CD14-positive monocyte (primary cell): ENCODE results near the gene ANKRD52. TPM values are rescaled to one million over a fixed set of nuclear protein-coding genes. Genes with fewer than 3 reads are reported as not detected.

Experiments
- DNase-seq, 3 donors: peaks; one replicate each; pipeline ENCODE4 v3.0.0-alpha.2; 2011 to 2022
- H2AFZ ChIP-seq: 2 replicates; pipeline ENCODE4 v1.6.0; 2012; ENCODE audit warnings: mild to moderate bottlenecking, low read depth, low read length, inconsistent platforms; ENCODE audit not compliant: insufficient read depth, poor library complexity, severe bottlenecking
- H3K27ac ChIP-seq, 2 donors: 1 replicate in 1 of 2; 2 replicates in 1 of 2; pipeline ENCODE4 v1.5.1; 2012 to 2013; ENCODE audit warnings: low read length in 2 of 2, control low read depth in 1 of 2, inconsistent platforms in 1 of 2, low read depth in 1 of 2, mild to moderate bottlenecking in 1 of 2
- H3K27me3 ChIP-seq, 2 donors: one replicate each; pipeline versions ENCODE4 v1.6.0 to v1.6.1; 2011 to 2013; ENCODE audit warnings: low read length in 2 of 2; ENCODE audit not compliant: control insufficient read depth in 2 of 2, insufficient read depth in 2 of 2
- H3K36me3 ChIP-seq, 2 donors: replicated peaks in 1 of 2; 1 replicate in 1 of 2; 2 replicates in 1 of 2; pipeline versions ENCODE4 v1.5.1 to v1.6.1; 2012 to 2013; ENCODE audit warnings: low read length in 2 of 2, control low read depth in 1 of 2, inconsistent platforms in 1 of 2, mild to moderate bottlenecking in 1 of 2; ENCODE audit not compliant: insufficient read depth in 2 of 2, control insufficient read depth in 1 of 2
- H3K4me1 ChIP-seq, 2 donors: 1 replicate in 1 of 2; 2 replicates in 1 of 2; pipeline versions ENCODE4 v1.5.1 to v1.6.1; 2012 to 2013; ENCODE audit warnings: low read length in 2 of 2, control low read depth in 1 of 2, inconsistent platforms in 1 of 2, mild to moderate bottlenecking in 1 of 2, moderate library complexity in 1 of 2; ENCODE audit not compliant: insufficient read depth in 2 of 2, control insufficient read depth in 1 of 2
- H3K4me2 ChIP-seq: replicated peaks from 2 replicates; pipeline ENCODE3; 2012; ENCODE audit warnings: low read length, moderate library complexity, mild to moderate bottlenecking; ENCODE audit not compliant: poor library complexity, severe bottlenecking; ENCODE audit errors: extremely low read depth
- H3K4me3 ChIP-seq, 3 experiments: fragments of 200-600 bp in 1 of 3; sonication (generic) in 1 of 3; replicated peaks in 1 of 3; 1 replicate in 2 of 3; 2 replicates in 1 of 3; pipeline ENCODE4 v1.5.1; 2011 to 2013; ENCODE audit warnings: low read length in 3 of 3, mild to moderate bottlenecking in 3 of 3, control low read depth in 2 of 3, low read depth in 2 of 3, inconsistent platforms in 1 of 3, moderate library complexity in 1 of 3
- H3K79me2 ChIP-seq: 2 replicates; pipeline ENCODE4 v1.6.0; 2012; ENCODE audit warnings: mild to moderate bottlenecking, control low read depth, inconsistent platforms, low read length, moderate library complexity; ENCODE audit not compliant: insufficient read depth
- H3K9ac ChIP-seq: 2 replicates; pipeline ENCODE4 v1.6.0; 2017; ENCODE audit warnings: low read length, mild to moderate bottlenecking; ENCODE audit not compliant: insufficient read depth, poor library complexity, severe bottlenecking
- H3K9me3 ChIP-seq, 2 donors: replicated peaks in 1 of 2; 1 replicate in 1 of 2; 2 replicates in 1 of 2; pipeline versions ENCODE4 v1.5.1 to v1.6.1; 2012 to 2013; ENCODE audit warnings: low read length in 2 of 2, control low read depth in 1 of 2; ENCODE audit not compliant: control insufficient read depth in 1 of 2, insufficient read depth in 1 of 2
- H4K20me1 ChIP-seq: 2 replicates; pipeline ENCODE4 v1.6.0; 2012; ENCODE audit warnings: mild to moderate bottlenecking, low read length, control low read depth, moderate library complexity; ENCODE audit not compliant: insufficient read depth
- H3K27ac Mint-ChIP-seq, 7 donors: one replicate each; pipeline ENCODE4 v1.8.0; 2020; ENCODE audit warnings: mild to moderate bottlenecking in 7 of 7, mixed read lengths in 7 of 7, moderate library complexity in 6 of 7, inconsistent platforms in 2 of 7
- H3K27me3 Mint-ChIP-seq, 3 donors: one replicate each; pipeline ENCODE4 v1.8.0; 2021 to 2022; ENCODE audit warnings: low read depth in 3 of 3, mild to moderate bottlenecking in 3 of 3, mixed read lengths in 3 of 3, moderate library complexity in 3 of 3, inconsistent platforms in 1 of 3
- H3K36me3 Mint-ChIP-seq, 2 donors: one replicate each; pipeline ENCODE4 v1.8.0; 2020; ENCODE audit warnings: mixed read lengths in 2 of 2, inconsistent platforms in 1 of 2, mild to moderate bottlenecking in 1 of 2
- H3K4me1 Mint-ChIP-seq: one replicate; pipeline ENCODE4 v1.8.0; 2020; ENCODE audit warnings: mild to moderate bottlenecking, mixed read lengths
- H3K4me3 Mint-ChIP-seq, 2 donors: one replicate each; pipeline ENCODE4 v1.8.0; 2020; ENCODE audit warnings: mild to moderate bottlenecking in 2 of 2, mixed read lengths in 2 of 2, moderate library complexity in 1 of 2
- H3K9me3 Mint-ChIP-seq, 7 donors: one replicate each; pipeline ENCODE4 v1.8.0; 2020 to 2022; ENCODE audit warnings: mixed read lengths in 7 of 7, mild to moderate bottlenecking in 6 of 7, moderate library complexity in 6 of 7, inconsistent platforms in 2 of 7
- CTCF ChIP-seq: fragments of 200-600 bp; IDR thresholded peaks from one replicate; pipeline ENCODE4 v1.8.0; 2022; ENCODE audit warnings: antibody characterized with exemption, mild to moderate bottlenecking
- WGBS: methylation state at CpG from one replicate; pipeline ENCODE4 v1.1.5; 2013; ENCODE audit warnings: missing lambda C conversion rate; ENCODE audit not compliant: insufficient coverage; 5-methylcytosine and 5-hydroxymethylcytosine counted together
- intact Hi-C, 2 donors: fragments of 100-400 bp; cut with micrococcal nuclease; formaldehyde crosslinking; loops; one replicate each; pipeline versions ENCODE4 v1.15.0 to v1.15.1; 2023
- polyA plus RNA-seq, 3 donors: library from polyadenylated mRNA; depleted of rRNA in 1 of 3; unstranded in 2 of 3; stranded (reverse) in 1 of 3; fragments of 300-500 nt in 2 of 3; fragments of >200 nt in 1 of 3; fragmentation: Illumina TruSeq in 2 of 3; gene quantifications; 1 replicate in 2 of 3; 2 replicates in 1 of 3; pipeline ENCODE4 v1.2.3, GENCODE V29; 2012 to 2021

ANKRD52 gene
- polyA plus RNA-seq, 3 donors, result 1.5 to 12.4 (median 2.4) TPM

- Histone ChIP-seq H4K20me1 (peaks cover 24% of the 10 kb centered on the region), H2AFZ (no peak overlapping the region), H3K4me2 (no peak overlapping the region), H3K9me3 (no peaks in the 10 kb centered on the region), H3K27me3 (no peaks in the 10 kb centered on the region), H3K4me1 (no peaks in the 10 kb centered on the region), H3K4me3 (no peak overlapping the region), H3K27ac (peak overlapping the region in 1 of 2 donors; percentile 32), H3K9ac (no peak overlapping the region), H3K36me3 (peaks cover 62 to 78% of the 10 kb centered on the region in 2 donors), H3K79me2 (peaks cover 3% of the 10 kb centered on the region)
- H3K4me1 Mint-ChIP-seq, result peaks cover 2% of the 10 kb centered on the region
- H3K9me3 Mint-ChIP-seq, result no peaks in the 10 kb centered on the region
- DNase-seq, result peak; percentile 35 to 45 (median 42)
- peaks cover 57 to 75% of the 10 kb centered on the region in 2 donors for H3K36me3 Mint-ChIP-seq
- WGBS, result 84% methylated on average over 10 of the region's 14 CpGs
- peak overlapping the region in 5 of 7 donors; percentile 22 to 61 (median 44) for H3K27ac Mint-ChIP-seq
- peak; percentile 52 for TF ChIP-seq CTCF
- intact Hi-C loops, result loop anchor here in 1 of 2 donors (5.0 kb wide), 1 partner anchor 51 kb away; the partner anchor contains the start of gene ANKRD52
- H3K4me3 Mint-ChIP-seq, result no peak overlapping the region
- no peaks in the 10 kb centered on the region for H3K27me3 Mint-ChIP-seq
Measured at GRCh38 chr12:56206452-56207166, 51.6 kb downstream of the ANKRD52 start.

- Histone ChIP-seq H3K36me3 (peaks cover 52 to 66% of the 10 kb centered on the region in 2 donors), H3K4me2 (no peak overlapping the region), H4K20me1 (peaks cover 20% of the 10 kb centered on the region), H3K9ac (no peak overlapping the region), H3K4me1 (no peaks in the 10 kb centered on the region), H3K79me2 (peaks cover 3% of the 10 kb centered on the region), H3K27ac (peak overlapping the region in 1 of 2 donors; percentile 7), H2AFZ (no peak overlapping the region), H3K4me3 (no peak overlapping the region), H3K9me3 (no peaks in the 10 kb centered on the region), H3K27me3 (no peaks in the 10 kb centered on the region)
- intact Hi-C loops, result loop anchor here in 1 of 2 donors (5.0 kb wide), 1 partner anchor 52 kb away; the partner anchor contains the start of gene ANKRD52
- H3K27me3 Mint-ChIP-seq, result no peaks in the 10 kb centered on the region
- peaks cover 2% of the 10 kb centered on the region for H3K4me1 Mint-ChIP-seq
- peaks cover 51 to 64% of the 10 kb centered on the region in 2 donors for H3K36me3 Mint-ChIP-seq
- no peak for DNase-seq
- TF ChIP-seq CTCF, result no peak
- H3K27ac Mint-ChIP-seq, result peak overlapping the region in 2 of 7 donors; percentile 22 to 26
- H3K9me3 Mint-ChIP-seq, result no peaks in the 10 kb centered on the region
- no peak overlapping the region for H3K4me3 Mint-ChIP-seq
Measured at GRCh38 chr12:56205445-56205844, 52.7 kb downstream of the ANKRD52 start.
